SK-N-SH treated with all-trans-retinoic acid at 6 μM for 48 hours (cell line): ENCODE measurements around the gene POLR3H.

Experiments used
- ATAC-seq: fragments of 200-7000 bp; cut with Tn5 transposase; 3 replicates; pipeline ENCODE4 v1.9.1; 2020; ENCODE audit warnings: mild to moderate bottlenecking, moderate library complexity
- ARNTL ChIP-seq: fragments of 450-650 bp; formaldehyde crosslinking; IDR thresholded peaks from 2 replicates; pipeline ENCODE4 v1.5.0; 2020; ENCODE audit warnings: low read depth, mild to moderate bottlenecking, moderate library complexity, borderline replicate concordance
- BACH2 ChIP-seq: fragments of 250-450 bp; sonication (Bioruptor Pico); IDR thresholded peaks from 2 replicates; pipeline ENCODE4 v1.9.0; 2021; ENCODE audit warnings: mild to moderate bottlenecking, borderline replicate concordance
- CSDC2 ChIP-seq: fragments of 250-450 bp; sonication (Bioruptor Pico); IDR thresholded peaks from 2 replicates; pipeline ENCODE4 v1.5.0; 2020; ENCODE audit warnings: mild to moderate bottlenecking, moderate library complexity
- GLIS3 ChIP-seq: fragments of 250-450 bp; sonication (Bioruptor Pico); IDR thresholded peaks from 2 replicates; pipeline ENCODE4 v1.5.0; 2020; ENCODE audit warnings: mild to moderate bottlenecking, moderate library complexity
- ISL1 ChIP-seq: fragments of 250-450 bp; sonication (Bioruptor Pico); IDR thresholded peaks from 2 replicates; pipeline ENCODE4 v2.1.2; 2022; ENCODE audit warnings: mild to moderate bottlenecking, moderate library complexity
- OSR1 ChIP-seq: fragments of 250-450 bp; sonication (Bioruptor Pico); IDR thresholded peaks from 2 replicates; pipeline ENCODE4 v1.8.0; 2022; ENCODE audit warnings: moderate library complexity, mild to moderate bottlenecking, inconsistent platforms
- PPARA ChIP-seq: fragments of 250-450 bp; sonication (Bioruptor Pico); IDR thresholded peaks from 2 replicates; pipeline ENCODE4 v1.5.0; 2020; ENCODE audit warnings: mild to moderate bottlenecking, borderline replicate concordance
- RARB ChIP-seq: fragments of 250-450 bp; sonication (Bioruptor Pico); IDR thresholded peaks from 2 replicates; pipeline ENCODE4 v1.8.0; 2021; ENCODE audit warnings: mild to moderate bottlenecking, moderate library complexity
- SNAI2 ChIP-seq: fragments of 250-450 bp; sonication (Bioruptor Pico); IDR thresholded peaks from 2 replicates; pipeline ENCODE4 v1.5.0; 2020; ENCODE audit warnings: mild to moderate bottlenecking, moderate library complexity
- TCF4 ChIP-seq: fragments of 250-450 bp; sonication (Bioruptor Pico); IDR thresholded peaks from 2 replicates; pipeline ENCODE4 v1.8.0; 2021; ENCODE audit warnings: mild to moderate bottlenecking, moderate library complexity, borderline replicate concordance
- TOX ChIP-seq: fragments of 250-450 bp; sonication (Bioruptor Pico); IDR thresholded peaks from 2 replicates; pipeline ENCODE4 v1.8.0; 2021; ENCODE audit warnings: mild to moderate bottlenecking, moderate library complexity, borderline replicate concordance
- ZFP3 ChIP-seq: fragments of 250-450 bp; sonication (Bioruptor Pico); IDR thresholded peaks from 2 replicates; pipeline ENCODE4 v1.5.0; 2020; ENCODE audit warnings: mild to moderate bottlenecking, moderate library complexity
- ZFP30 ChIP-seq: fragments of 450-650 bp; formaldehyde crosslinking; IDR thresholded peaks from 2 replicates; pipeline ENCODE4 v1.5.0; 2022; ENCODE audit warnings: mild to moderate bottlenecking, moderate library complexity
- ZNF565 ChIP-seq: fragments of 450-650 bp; formaldehyde crosslinking; conservative IDR thresholded peaks from 2 replicates; pipeline ENCODE4 v1.5.0; 2020; ENCODE audit warnings: low read depth, mild to moderate bottlenecking, moderate library complexity
- ZNF8 ChIP-seq: fragments of 450-650 bp; formaldehyde crosslinking; IDR thresholded peaks from 2 replicates; pipeline ENCODE4 v1.5.0; 2020; ENCODE audit warnings: mild to moderate bottlenecking, moderate library complexity
- TF ChIP-seq, protein P1 (sequence below): fragments of 250-450 bp; sonication (Bioruptor Pico); IDR thresholded peaks from 2 replicates; pipeline ENCODE4 v1.5.1; 2021; ENCODE audit warnings: mild to moderate bottlenecking, moderate library complexity
- TF ChIP-seq, protein P2 (sequence below): fragments of 250-450 bp; sonication (Bioruptor Pico); IDR thresholded peaks from 2 replicates; pipeline ENCODE4 v1.5.1; 2020; ENCODE audit warnings: low read depth, mild to moderate bottlenecking, moderate library complexity
- TF ChIP-seq, protein P3 (sequence below): fragments of 250-450 bp; sonication (Bioruptor Pico); IDR thresholded peaks from 2 replicates; pipeline ENCODE4 v1.5.0; 2020; ENCODE audit warnings: mild to moderate bottlenecking, moderate library complexity
- TF ChIP-seq, protein P4 (sequence below): fragments of 250-450 bp; sonication (Bioruptor Pico); IDR thresholded peaks from 2 replicates; pipeline ENCODE4 v1.8.0; 2020; ENCODE audit warnings: mild to moderate bottlenecking, moderate library complexity, borderline replicate concordance

POLR3H gene

DNA sequence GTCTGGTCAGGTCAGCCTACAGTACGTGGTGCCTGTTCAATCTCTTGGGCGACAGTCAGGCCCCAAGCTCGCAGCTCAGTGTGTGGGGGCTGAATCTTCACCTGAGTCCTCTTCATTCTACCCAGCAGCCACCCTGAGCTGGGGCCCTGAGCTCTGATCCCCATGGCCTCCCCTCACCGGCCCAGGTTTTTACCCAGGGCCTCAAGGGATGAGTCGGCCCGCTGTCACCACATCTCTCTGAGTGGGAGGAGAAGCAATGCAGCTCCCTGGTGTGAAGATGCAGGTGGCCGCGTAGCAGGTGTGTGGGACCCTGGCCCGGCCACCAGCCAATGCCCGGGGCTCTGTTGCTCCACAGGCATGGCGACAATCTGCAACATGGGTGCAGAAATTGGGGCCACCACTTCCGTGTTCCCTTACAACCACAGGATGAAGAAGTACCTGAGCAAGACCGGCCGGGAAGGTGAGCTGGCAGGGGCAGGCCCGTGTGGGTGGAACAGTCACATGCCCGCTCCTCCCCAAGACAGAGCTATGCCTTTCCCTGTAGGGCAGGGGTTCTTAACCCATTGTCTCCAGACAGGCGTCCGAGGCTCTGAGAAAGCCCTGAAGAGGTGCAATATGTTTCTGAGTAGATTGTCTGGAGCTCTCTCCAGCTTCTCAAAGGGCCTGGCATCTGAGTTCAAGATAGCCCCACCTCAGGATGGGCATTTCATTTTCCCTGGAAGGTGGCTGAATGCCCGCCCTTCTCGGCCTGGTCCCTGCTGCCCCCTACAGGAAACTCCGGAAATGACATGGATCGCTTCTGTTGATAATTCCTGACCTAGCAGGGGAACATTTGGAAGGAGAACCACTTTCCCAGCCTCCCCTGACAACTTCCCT, 26.9 kb downstream of the POLR3H start (continued):
- TF ChIP-seq ZNF565 (CRISPR knock-in tag) (no peak), GLIS3 (CRISPR knock-in tag) (no peak), TOX (no peak)
- TF ChIP-seq, protein P1, sequence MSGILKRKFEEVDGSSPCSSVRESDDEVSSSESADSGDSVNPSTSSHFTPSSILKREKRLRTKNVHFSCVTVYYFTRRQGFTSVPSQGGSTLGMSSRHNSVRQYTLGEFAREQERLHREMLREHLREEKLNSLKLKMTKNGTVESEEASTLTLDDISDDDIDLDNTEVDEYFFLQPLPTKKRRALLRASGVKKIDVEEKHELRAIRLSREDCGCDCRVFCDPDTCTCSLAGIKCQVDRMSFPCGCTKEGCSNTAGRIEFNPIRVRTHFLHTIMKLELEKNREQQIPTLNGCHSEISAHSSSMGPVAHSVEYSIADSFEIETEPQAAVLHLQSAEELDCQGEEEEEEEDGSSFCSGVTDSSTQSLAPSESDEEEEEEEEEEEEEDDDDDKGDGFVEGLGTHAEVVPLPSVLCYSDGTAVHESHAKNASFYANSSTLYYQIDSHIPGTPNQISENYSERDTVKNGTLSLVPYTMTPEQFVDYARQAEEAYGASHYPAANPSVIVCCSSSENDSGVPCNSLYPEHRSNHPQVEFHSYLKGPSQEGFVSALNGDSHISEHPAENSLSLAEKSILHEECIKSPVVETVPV = no peak

DNA sequence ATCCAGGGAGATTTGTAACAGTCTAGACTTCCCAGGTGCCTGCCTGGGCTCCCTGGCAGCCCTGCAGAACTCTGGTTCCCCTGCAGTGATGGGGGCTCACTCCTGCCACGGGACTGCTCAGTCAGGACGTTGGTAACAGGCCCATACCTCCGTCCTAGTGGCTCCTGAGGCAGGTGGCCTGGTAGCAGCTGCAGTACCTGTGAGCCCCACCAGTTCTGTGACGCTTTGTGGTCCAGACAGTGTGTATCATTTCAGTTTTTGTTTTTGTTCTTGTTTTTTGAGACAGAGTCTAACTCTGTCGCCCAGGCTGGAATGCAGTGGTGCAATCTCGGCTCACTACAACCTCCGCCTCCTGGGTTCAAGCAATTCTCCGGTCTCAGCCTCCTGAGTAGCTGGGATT, 27.8 kb downstream of the POLR3H start:
- ATAC-seq = no peak
- no peak for TF ChIP-seq ZFP3
- no peak for TF ChIP-seq BACH2 (CRISPR knock-in tag)
- no peak for TF ChIP-seq PPARA (CRISPR knock-in tag)
- TF ChIP-seq OSR1 (CRISPR knock-in tag) = no peak
- TF ChIP-seq ZFP30 (CRISPR knock-in tag) = no peak

DNA sequence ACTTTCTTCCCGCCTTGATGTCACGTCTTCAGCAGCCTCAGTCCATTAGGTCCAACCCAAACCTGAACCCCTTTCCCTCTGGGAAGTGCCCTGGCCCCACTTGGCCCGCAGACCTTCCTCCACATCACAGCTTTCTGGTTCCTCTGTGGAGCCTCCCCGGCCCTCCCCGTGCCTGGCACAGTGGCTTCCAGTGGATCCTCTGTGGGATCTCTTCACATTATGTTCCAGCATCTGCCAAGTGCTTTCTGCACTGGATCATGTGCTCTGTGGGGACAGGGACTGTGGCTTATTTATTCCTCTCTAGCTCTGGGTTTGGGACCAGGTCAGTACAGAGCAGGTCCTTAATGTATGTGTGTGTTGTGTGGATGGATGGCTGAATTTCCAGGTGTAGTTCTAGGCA, 30.9 kb downstream of the POLR3H start:
- no peak for ATAC-seq
- TF ChIP-seq, protein P2, sequence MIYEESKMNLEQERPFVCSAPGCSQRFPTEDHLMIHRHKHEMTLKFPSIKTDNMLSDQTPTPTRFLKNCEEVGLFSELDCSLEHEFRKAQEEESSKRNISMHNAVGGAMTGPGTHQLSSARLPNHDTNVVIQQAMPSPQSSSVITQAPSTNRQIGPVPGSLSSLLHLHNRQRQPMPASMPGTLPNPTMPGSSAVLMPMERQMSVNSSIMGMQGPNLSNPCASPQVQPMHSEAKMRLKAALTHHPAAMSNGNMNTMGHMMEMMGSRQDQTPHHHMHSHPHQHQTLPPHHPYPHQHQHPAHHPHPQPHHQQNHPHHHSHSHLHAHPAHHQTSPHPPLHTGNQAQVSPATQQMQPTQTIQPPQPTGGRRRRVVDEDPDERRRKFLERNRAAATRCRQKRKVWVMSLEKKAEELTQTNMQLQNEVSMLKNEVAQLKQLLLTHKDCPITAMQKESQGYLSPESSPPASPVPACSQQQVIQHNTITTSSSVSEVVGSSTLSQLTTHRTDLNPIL (CRISPR knock-in tag) = no peak
- TF ChIP-seq TOX (no peak), ZNF8 (no peak), SNAI2 (CRISPR knock-in tag) (no peak), ISL1 (CRISPR knock-in tag) (no peak), BACH2 (CRISPR knock-in tag) (no peak), ZFP3 (no peak), OSR1 (CRISPR knock-in tag) (no peak), GLIS3 (CRISPR knock-in tag) (no peak), ZNF565 (CRISPR knock-in tag) (no peak), RARB (CRISPR knock-in tag) (no peak)
- TF ChIP-seq, protein P3, sequence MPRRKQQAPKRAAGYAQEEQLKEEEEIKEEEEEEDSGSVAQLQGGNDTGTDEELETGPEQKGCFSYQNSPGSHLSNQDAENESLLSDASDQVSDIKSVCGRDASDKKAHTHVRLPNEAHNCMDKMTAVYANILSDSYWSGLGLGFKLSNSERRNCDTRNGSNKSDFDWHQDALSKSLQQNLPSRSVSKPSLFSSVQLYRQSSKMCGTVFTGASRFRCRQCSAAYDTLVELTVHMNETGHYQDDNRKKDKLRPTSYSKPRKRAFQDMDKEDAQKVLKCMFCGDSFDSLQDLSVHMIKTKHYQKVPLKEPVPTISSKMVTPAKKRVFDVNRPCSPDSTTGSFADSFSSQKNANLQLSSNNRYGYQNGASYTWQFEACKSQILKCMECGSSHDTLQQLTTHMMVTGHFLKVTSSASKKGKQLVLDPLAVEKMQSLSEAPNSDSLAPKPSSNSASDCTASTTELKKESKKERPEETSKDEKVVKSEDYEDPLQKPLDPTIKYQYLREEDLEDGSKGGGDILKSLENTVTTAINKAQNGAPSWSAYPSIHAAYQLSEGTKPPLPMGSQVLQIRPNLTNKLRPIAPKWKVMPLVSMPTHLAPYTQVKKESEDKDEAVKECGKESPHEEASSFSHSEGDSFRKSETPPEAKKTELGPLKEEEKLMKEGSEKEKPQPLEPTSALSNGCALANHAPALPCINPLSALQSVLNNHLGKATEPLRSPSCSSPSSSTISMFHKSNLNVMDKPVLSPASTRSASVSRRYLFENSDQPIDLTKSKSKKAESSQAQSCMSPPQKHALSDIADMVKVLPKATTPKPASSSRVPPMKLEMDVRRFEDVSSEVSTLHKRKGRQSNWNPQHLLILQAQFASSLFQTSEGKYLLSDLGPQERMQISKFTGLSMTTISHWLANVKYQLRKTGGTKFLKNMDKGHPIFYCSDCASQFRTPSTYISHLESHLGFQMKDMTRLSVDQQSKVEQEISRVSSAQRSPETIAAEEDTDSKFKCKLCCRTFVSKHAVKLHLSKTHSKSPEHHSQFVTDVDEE = no peak
- TF ChIP-seq, protein P1 = no peak
- TF ChIP-seq, protein P4, sequence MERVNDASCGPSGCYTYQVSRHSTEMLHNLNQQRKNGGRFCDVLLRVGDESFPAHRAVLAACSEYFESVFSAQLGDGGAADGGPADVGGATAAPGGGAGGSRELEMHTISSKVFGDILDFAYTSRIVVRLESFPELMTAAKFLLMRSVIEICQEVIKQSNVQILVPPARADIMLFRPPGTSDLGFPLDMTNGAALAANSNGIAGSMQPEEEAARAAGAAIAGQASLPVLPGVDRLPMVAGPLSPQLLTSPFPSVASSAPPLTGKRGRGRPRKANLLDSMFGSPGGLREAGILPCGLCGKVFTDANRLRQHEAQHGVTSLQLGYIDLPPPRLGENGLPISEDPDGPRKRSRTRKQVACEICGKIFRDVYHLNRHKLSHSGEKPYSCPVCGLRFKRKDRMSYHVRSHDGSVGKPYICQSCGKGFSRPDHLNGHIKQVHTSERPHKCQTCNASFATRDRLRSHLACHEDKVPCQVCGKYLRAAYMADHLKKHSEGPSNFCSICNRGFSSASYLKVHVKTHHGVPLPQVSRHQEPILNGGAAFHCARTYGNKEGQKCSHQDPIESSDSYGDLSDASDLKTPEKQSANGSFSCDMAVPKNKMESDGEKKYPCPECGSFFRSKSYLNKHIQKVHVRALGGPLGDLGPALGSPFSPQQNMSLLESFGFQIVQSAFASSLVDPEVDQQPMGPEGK = no peak

DNA sequence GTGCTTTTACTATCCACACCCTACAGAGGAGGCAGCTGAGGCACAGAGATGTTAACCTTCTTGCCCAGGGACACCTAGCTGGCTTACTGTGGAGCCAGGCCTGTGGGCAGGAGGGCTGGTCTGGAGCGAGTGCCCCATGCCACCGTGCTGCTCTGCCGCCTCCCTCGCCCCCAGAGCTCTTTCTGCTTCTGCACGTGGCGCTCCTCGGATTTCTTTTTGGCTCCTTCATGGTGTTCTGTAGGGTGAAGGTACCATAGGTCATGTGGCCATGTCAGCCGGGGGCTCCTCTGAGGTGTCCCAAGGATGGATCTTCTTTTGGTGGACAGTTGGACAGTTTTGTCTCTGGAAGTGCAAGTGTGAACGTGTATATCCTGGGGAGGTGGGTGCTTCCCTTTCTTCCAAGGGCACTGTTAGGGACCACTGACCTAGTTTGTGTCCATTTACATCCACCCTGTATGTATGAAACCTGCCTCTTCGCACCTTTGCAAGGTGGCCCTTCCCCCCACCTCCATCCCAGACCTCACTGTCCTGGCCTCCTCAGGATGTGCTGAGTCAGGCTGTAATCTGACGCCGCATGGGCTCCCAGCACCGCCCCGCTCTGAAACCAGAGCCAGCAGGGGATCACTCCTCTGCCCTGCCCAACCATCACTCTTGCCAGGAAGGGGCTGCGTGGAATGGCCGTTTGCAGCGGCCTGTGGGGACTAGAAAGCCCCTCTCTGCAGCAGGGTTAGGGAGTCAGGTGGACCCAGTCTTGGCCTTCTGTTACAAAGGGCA, 31.7 kb downstream of the POLR3H start:
- peak; percentile 97 for ATAC-seq
- TF ChIP-seq GLIS3 (CRISPR knock-in tag) (no peak), ARNTL (CRISPR knock-in tag) (no peak), TCF4 (CRISPR knock-in tag) (no peak), CSDC2 (no peak), SNAI2 (CRISPR knock-in tag) (no peak), ZFP3 (no peak), OSR1 (CRISPR knock-in tag) (no peak)
- TF ChIP-seq, protein P1 = no peak
- TF ChIP-seq, protein P2 (CRISPR knock-in tag) = no peak
